GM23338 (cell line): ENCODE data around the gene PRKAA1.

Experiments used
- CREB1 ChIP-seq: fragments of 250-450 bp; sonication (Bioruptor Pico); IDR thresholded peaks from 2 replicates; pipeline ENCODE4 v1.5.0; 2020; ENCODE audit warnings: low read depth, mild to moderate bottlenecking, moderate library complexity
- EZH2phosphoT487 ChIP-seq: fragments of 200-600 bp; sonication (generic); IDR thresholded peaks from one replicate; pipeline ENCODE4 v1.8.1; 2018; ENCODE audit warnings: antibody characterized with exemption; ENCODE audit not compliant: unreplicated experiment
- TF ChIP-seq, protein P1 (sequence below), 2 experiments: fragments of 200-600 bp in 1 of 2; sonication (generic) in 1 of 2; conservative IDR thresholded peaks; 2 replicates each; pipeline versions ENCODE4 v1.5.1 to v1.6.1; 2016 to 2017; ENCODE audit warnings: antibody characterized with exemption in 2 of 2, low read depth in 2 of 2, mild to moderate bottlenecking in 2 of 2, moderate library complexity in 1 of 2

DNA sequence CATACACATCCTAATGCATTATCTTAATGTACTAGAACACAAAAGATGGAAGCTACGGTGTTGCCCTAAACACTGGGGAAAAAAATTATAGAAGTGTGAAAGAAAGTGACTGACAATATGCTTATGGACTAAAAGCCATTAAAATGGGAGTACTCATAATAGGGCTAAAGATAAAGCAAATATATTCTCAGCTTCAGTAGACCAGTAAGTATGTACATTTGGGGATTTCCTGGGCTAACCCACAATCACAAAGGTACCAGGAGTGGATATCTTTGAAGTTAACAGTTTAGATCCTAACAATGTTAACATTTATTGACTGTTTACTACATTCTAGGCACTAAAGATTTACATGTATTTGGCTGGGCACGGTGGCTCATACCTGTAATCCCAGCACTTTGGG lies 81.6 kb downstream of the PRKAA1 start:
- TF ChIP-seq CREB1 (CRISPR knock-in tag) (no peak), EZH2phosphoT487 (no peak)
- TF ChIP-seq, protein P1, sequence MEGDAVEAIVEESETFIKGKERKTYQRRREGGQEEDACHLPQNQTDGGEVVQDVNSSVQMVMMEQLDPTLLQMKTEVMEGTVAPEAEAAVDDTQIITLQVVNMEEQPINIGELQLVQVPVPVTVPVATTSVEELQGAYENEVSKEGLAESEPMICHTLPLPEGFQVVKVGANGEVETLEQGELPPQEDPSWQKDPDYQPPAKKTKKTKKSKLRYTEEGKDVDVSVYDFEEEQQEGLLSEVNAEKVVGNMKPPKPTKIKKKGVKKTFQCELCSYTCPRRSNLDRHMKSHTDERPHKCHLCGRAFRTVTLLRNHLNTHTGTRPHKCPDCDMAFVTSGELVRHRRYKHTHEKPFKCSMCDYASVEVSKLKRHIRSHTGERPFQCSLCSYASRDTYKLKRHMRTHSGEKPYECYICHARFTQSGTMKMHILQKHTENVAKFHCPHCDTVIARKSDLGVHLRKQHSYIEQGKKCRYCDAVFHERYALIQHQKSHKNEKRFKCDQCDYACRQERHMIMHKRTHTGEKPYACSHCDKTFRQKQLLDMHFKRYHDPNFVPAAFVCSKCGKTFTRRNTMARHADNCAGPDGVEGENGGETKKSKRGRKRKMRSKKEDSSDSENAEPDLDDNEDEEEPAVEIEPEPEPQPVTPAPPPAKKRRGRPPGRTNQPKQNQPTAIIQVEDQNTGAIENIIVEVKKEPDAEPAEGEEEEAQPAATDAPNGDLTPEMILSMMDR (conservative IDR thresholded peaks at IDR 0.05; ENCODE audit: low read depth in 2 of 2) = no peak
